HEK293 (cell line): Measurements from ENCODE around the gene NLGN4X.

Source experiments
- CTCF ChIP-seq: fragments of 450-650 bp; formaldehyde crosslinking; IDR thresholded peaks from 2 replicates; pipeline ENCODE4 v1.5.1; 2016; ENCODE audit warnings: missing biosample characterization, missing genetic modification characterization
- GFI1B ChIP-seq: fragments of 450-650 bp; formaldehyde crosslinking; IDR thresholded peaks from 2 replicates; pipeline ENCODE4 v1.5.1; 2016; ENCODE audit warnings: missing biosample characterization, missing genetic modification characterization
- REST ChIP-seq: fragments of 450-650 bp; formaldehyde crosslinking; IDR thresholded peaks from 2 replicates; pipeline ENCODE4 v1.5.1; 2016; ENCODE audit warnings: missing biosample characterization, missing genetic modification characterization
- SETDB1 ChIP-seq: IDR thresholded peaks from one replicate; pipeline ENCODE4 v1.6.1; 2017; ENCODE audit warnings: mild to moderate bottlenecking, low read length, moderate library complexity, mixed read lengths; ENCODE audit not compliant: insufficient read length
- SP2 ChIP-seq: fragments of 450-650 bp; formaldehyde crosslinking; IDR thresholded peaks from 2 replicates; pipeline ENCODE4 v1.5.1; 2016; ENCODE audit warnings: missing biosample characterization, missing genetic modification characterization
- TRIM28 ChIP-seq: IDR thresholded peaks from 2 replicates; pipeline ENCODE4 v1.6.1; 2011; ENCODE audit warnings: low read length, control low read depth, borderline replicate concordance
- YY1 ChIP-seq: fragments of 450-650 bp; formaldehyde crosslinking; IDR thresholded peaks from 2 replicates; pipeline ENCODE4 v1.5.1; 2018; ENCODE audit warnings: missing biosample characterization, missing genetic modification characterization
- ZBTB7A ChIP-seq: fragments of 450-650 bp; formaldehyde crosslinking; IDR thresholded peaks from 2 replicates; pipeline ENCODE4 v1.5.1; 2016; ENCODE audit warnings: low read depth, missing biosample characterization, missing genetic modification characterization
- ZNF366 ChIP-seq: fragments of 450-650 bp; formaldehyde crosslinking; conservative IDR thresholded peaks from 2 replicates; pipeline ENCODE4 v1.5.1; 2016; ENCODE audit warnings: missing biosample characterization, missing genetic modification characterization
- ZNF488 ChIP-seq: fragments of 450-650 bp; formaldehyde crosslinking; IDR thresholded peaks from 2 replicates; pipeline ENCODE4 v1.5.1; 2016; ENCODE audit warnings: missing biosample characterization, missing genetic modification characterization
- ZNF629 ChIP-seq: fragments of 450-650 bp; formaldehyde crosslinking; IDR thresholded peaks from 2 replicates; pipeline ENCODE4 v1.5.1; 2017; ENCODE audit warnings: missing biosample characterization, missing genetic modification characterization

DNA sequence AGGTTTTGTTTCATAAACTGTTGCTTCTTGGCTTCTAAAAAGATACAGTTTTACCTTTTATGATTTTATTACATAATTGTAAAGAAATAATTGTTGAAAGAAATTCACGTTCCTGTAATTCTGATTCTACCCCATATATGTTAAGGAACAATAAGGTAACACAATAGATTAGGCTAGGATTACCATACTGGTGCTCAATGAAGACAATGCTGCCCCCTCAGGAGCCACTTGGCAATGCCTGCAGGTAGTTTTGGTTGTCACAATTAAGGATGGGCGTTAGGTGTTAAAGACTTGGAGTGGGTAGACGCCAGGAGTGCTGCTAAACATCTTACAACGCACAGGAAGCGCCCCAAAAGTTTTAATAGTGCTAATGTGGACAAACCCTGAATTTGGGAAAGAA, 133.2 kb downstream of the NLGN4X start:
- no peak for TF ChIP-seq SETDB1
- no peak for TF ChIP-seq REST (tag by site-specific recombination)
- no peak for TF ChIP-seq ZNF488 (tag by site-specific recombination)
- no peak for TF ChIP-seq ZNF366 (tag by site-specific recombination)
- TF ChIP-seq CTCF, result no peak
- TF ChIP-seq GFI1B (tag by site-specific recombination), result no peak
- TF ChIP-seq ZNF629 (tag by site-specific recombination), result no peak
- TF ChIP-seq ZBTB7A, result no peak
- no peak for TF ChIP-seq TRIM28
- no peak for TF ChIP-seq SP2
- no peak for TF ChIP-seq YY1
